ENCODE measurements around the gene DUS1L. TPM values are rescaled to one million over a fixed set of nuclear protein-coding genes. Genes with fewer than 3 reads are reported as not detected.

DUS1L gene
- total and polyA plus RNA-seq, 2 experiments from 2014 or later, result 71.9 to 160 TPM

DNA sequence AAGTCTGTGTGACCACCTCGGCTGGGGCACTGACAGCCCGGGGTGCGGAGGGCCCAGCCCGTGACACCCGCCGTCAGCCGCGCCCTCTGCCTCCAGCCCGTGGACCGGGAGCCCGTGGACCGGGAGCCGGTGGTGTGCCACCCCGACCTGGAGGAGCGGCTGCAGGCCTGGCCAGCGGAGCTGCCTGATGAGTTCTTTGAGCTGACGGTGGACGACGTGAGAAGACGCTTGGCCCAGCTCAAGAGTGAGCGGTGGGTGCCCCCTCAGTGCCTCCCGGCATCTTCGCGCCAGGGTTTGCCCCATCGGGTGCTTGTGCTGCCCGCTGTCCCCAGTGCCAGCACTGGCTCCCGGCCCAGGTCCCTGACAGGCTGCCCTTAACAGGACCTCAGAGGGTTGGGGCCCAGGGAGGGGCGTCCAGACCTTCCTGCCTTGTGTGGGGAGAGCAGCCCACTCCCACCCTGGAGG is 56.6 kb downstream of the DUS1L start:
- Histone ChIP-seq H2AFZ (no peak overlapping the region), H3K4me2 (no peak overlapping the region), H3K27ac (no peak overlapping the region), H3K4me3 (no peak overlapping the region), H3K36me3 (replicated peaks; ENCODE audit: insufficient read depth, low read depth) (no peaks in the 10 kb centered on the region), H3K9me2 (replicated peaks; ENCODE audit: insufficient read depth) (no peaks in the 10 kb centered on the region), H4K20me1 (ENCODE audit: insufficient read depth, poor library complexity, severe bottlenecking) (no peaks in the 10 kb centered on the region), H3K27me3 (no peaks in the 10 kb centered on the region), H3K79me2 (no peaks in the 10 kb centered on the region), H3K4me1 (ENCODE audit: insufficient read depth) (peaks cover 16% of the 10 kb centered on the region), H3K9me3 (ENCODE audit: low read depth) (no peaks in the 10 kb centered on the region)
- TF ChIP-seq EZH2phosphoT487 (IDR thresholded peaks at IDR 0.05; ENCODE audit: low read depth, severe bottlenecking, unreplicated experiment) (no peak), EZH2 (IDR thresholded peaks at IDR 0.05; ENCODE audit: borderline replicate concordance) (no peak)
- TF ChIP-seq, protein P1, sequence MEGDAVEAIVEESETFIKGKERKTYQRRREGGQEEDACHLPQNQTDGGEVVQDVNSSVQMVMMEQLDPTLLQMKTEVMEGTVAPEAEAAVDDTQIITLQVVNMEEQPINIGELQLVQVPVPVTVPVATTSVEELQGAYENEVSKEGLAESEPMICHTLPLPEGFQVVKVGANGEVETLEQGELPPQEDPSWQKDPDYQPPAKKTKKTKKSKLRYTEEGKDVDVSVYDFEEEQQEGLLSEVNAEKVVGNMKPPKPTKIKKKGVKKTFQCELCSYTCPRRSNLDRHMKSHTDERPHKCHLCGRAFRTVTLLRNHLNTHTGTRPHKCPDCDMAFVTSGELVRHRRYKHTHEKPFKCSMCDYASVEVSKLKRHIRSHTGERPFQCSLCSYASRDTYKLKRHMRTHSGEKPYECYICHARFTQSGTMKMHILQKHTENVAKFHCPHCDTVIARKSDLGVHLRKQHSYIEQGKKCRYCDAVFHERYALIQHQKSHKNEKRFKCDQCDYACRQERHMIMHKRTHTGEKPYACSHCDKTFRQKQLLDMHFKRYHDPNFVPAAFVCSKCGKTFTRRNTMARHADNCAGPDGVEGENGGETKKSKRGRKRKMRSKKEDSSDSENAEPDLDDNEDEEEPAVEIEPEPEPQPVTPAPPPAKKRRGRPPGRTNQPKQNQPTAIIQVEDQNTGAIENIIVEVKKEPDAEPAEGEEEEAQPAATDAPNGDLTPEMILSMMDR (IDR thresholded peaks at IDR 0.05; ENCODE audit: poor library complexity), result no peak
- DNase-seq (ENCODE audit: low spot score), result no peak
- 98% methylated on average over 18 of the region's 28 CpGs for WGBS (ENCODE audit: low lambda C conversion rate, missing lambda C conversion rate)

- no peaks in the 10 kb centered on the region for H3K79me2 ChIP-seq
- no peaks in the 10 kb centered on the region for H3K36me3 ChIP-seq (replicated peaks; ENCODE audit: insufficient read depth, low read depth)
- no peak overlapping the region for H3K4me2 ChIP-seq
- 92% methylated on average over 22 of the region's 26 CpGs for WGBS (ENCODE audit: low lambda C conversion rate, missing lambda C conversion rate)
- DNase-seq (ENCODE audit: low spot score), result no peak
- no peaks in the 10 kb centered on the region for H4K20me1 ChIP-seq (ENCODE audit: insufficient read depth, poor library complexity, severe bottlenecking)
- no peak overlapping the region for H3K4me3 ChIP-seq
- no peak for TF ChIP-seq EZH2 (IDR thresholded peaks at IDR 0.05; ENCODE audit: borderline replicate concordance)
- TF ChIP-seq, protein P1 (IDR thresholded peaks at IDR 0.05; ENCODE audit: poor library complexity), result no peak
- TF ChIP-seq EZH2phosphoT487 (IDR thresholded peaks at IDR 0.05; ENCODE audit: low read depth, severe bottlenecking, unreplicated experiment), result no peak
- no peaks in the 10 kb centered on the region for H3K27me3 ChIP-seq
- H3K9me3 ChIP-seq (ENCODE audit: low read depth), result no peaks in the 10 kb centered on the region
- no peaks in the 10 kb centered on the region for H3K9me2 ChIP-seq (replicated peaks; ENCODE audit: insufficient read depth)
- no peak overlapping the region for H3K27ac ChIP-seq
- H2AFZ ChIP-seq, result no peak overlapping the region
- peaks cover 21% of the 10 kb centered on the region for H3K4me1 ChIP-seq (ENCODE audit: insufficient read depth)
Measured at GRCh38 chr17:82008258-82008940, 57.2 kb downstream of the DUS1L start.

Other genes with a start within 250 kb of the DUS1L start
- gene MCRIP1, start 232.5 kb downstream of the DUS1L start, total RNA-seq, result 63.3 and 66.1 TPM in 2 replicates
- 118 and 138 TPM in 2 replicates for gene MCRIP1, start 232.5 kb downstream of the DUS1L start, polyA plus RNA-seq
- not detected in 2 replicates for gene PPP1R27, start 230.8 kb downstream of the DUS1L start, total RNA-seq
- gene PPP1R27, start 230.8 kb downstream of the DUS1L start, polyA plus RNA-seq, result 0.56 and 0.72 TPM in 2 replicates
- gene P4HB, start 205.3 kb downstream of the DUS1L start, total RNA-seq, result 1,163 and 1,316 TPM in 2 replicates
- gene P4HB, start 205.3 kb downstream of the DUS1L start, polyA plus RNA-seq, result 1,233 and 1,240 TPM in 2 replicates
- 57.0 and 80.7 TPM in 2 replicates for gene ARHGDIA, start 194.5 kb downstream of the DUS1L start, total RNA-seq
- gene ARHGDIA, start 194.5 kb downstream of the DUS1L start, polyA plus RNA-seq, result 295 and 311 TPM in 2 replicates
- gene ALYREF, start 174.2 kb downstream of the DUS1L start, total RNA-seq, result 50.9 and 55.3 TPM in 2 replicates
- gene ALYREF, start 174.2 kb downstream of the DUS1L start, polyA plus RNA-seq, result 96.4 and 106 TPM in 2 replicates
- 129 and 155 TPM in 2 replicates for gene ANAPC11, start 174.1 kb downstream of the DUS1L start, total RNA-seq
- gene ANAPC11, start 174.1 kb downstream of the DUS1L start, polyA plus RNA-seq, result 307 and 345 TPM in 2 replicates
- 0.47 and 2.6 TPM in 2 replicates for gene NPB, start 163.6 kb downstream of the DUS1L start, total RNA-seq
- gene NPB, start 163.6 kb downstream of the DUS1L start, polyA plus RNA-seq, result 2.2 and 3.2 TPM in 2 replicates
- 81.1 and 84.7 TPM in 2 replicates for gene PCYT2, start 154.4 kb downstream of the DUS1L start, total RNA-seq
- gene PCYT2, start 154.4 kb downstream of the DUS1L start, polyA plus RNA-seq, result 124 and 126 TPM in 2 replicates
- 16.5 and 18.6 TPM in 2 replicates for gene SIRT7, start 147.6 kb downstream of the DUS1L start, total RNA-seq
- gene SIRT7, start 147.6 kb downstream of the DUS1L start, polyA plus RNA-seq, result 35.2 and 36.0 TPM in 2 replicates
- gene MAFG, start 138.1 kb downstream of the DUS1L start, total RNA-seq, result 18.1 and 21.3 TPM in 2 replicates
- 28.5 and 37.4 TPM in 2 replicates for gene MAFG, start 138.1 kb downstream of the DUS1L start, polyA plus RNA-seq
- 109 and 113 TPM in 2 replicates for gene PYCR1, start 128.5 kb downstream of the DUS1L start, total RNA-seq
- 149 and 162 TPM in 2 replicates for gene PYCR1, start 128.5 kb downstream of the DUS1L start, polyA plus RNA-seq
- not detected in 2 replicates for gene MYADML2, start 118.6 kb downstream of the DUS1L start, total RNA-seq
- gene MYADML2, start 118.6 kb downstream of the DUS1L start, polyA plus RNA-seq, result 0.06 TPM in 2 replicates
- gene NOTUM, start 104.6 kb downstream of the DUS1L start, total RNA-seq, result 1.0 and 1.8 TPM in 2 replicates
- 1.2 and 4.7 TPM in 2 replicates for gene NOTUM, start 104.6 kb downstream of the DUS1L start, polyA plus RNA-seq
- 27.5 and 28.4 TPM in 2 replicates for gene ASPSCR1, start 88.2 kb downstream of the DUS1L start, total RNA-seq
- gene ASPSCR1, start 88.2 kb downstream of the DUS1L start, polyA plus RNA-seq, result 45.9 and 56.8 TPM in 2 replicates
- 58.2 and 64.5 TPM in 2 replicates for gene CENPX, start 42.9 kb downstream of the DUS1L start, total RNA-seq
- gene CENPX, start 42.9 kb downstream of the DUS1L start, polyA plus RNA-seq, result 83.2 and 84.3 TPM in 2 replicates
- 12.8 and 15.5 TPM in 2 replicates for gene LRRC45, start 42.5 kb downstream of the DUS1L start, total RNA-seq
- gene LRRC45, start 42.5 kb downstream of the DUS1L start, polyA plus RNA-seq, result 14.7 and 17.2 TPM in 2 replicates
- gene RAC3, start 34.1 kb downstream of the DUS1L start, total RNA-seq, result 11.8 and 13.7 TPM in 2 replicates
- 5.2 and 5.5 TPM in 2 replicates for gene RAC3, start 34.1 kb downstream of the DUS1L start, polyA plus RNA-seq
- 118 and 125 TPM in 2 replicates for gene DCXR, start 28.1 kb downstream of the DUS1L start, total RNA-seq
- 185 and 207 TPM in 2 replicates for gene DCXR, start 28.1 kb downstream of the DUS1L start, polyA plus RNA-seq
- gene RFNG, start 14.0 kb downstream of the DUS1L start, total RNA-seq, result 39.6 and 43.2 TPM in 2 replicates
- 109 and 118 TPM in 2 replicates for gene RFNG, start 14.0 kb downstream of the DUS1L start, polyA plus RNA-seq
- gene GPS1, start 13.9 kb downstream of the DUS1L start, total RNA-seq, result 101 and 124 TPM in 2 replicates
- 160 and 167 TPM in 2 replicates for gene GPS1, start 13.9 kb downstream of the DUS1L start, polyA plus RNA-seq
- gene FASN, start 32.4 kb upstream of the DUS1L start, total RNA-seq, result 67.2 and 118 TPM in 2 replicates
- gene FASN, start 32.4 kb upstream of the DUS1L start, polyA plus RNA-seq, result 71.5 and 77.6 TPM in 2 replicates
- gene CCDC57, start 147.0 kb upstream of the DUS1L start, total RNA-seq, result 10.0 and 15.7 TPM in 2 replicates
- 29.8 and 49.5 TPM in 2 replicates for gene CCDC57, start 147.0 kb upstream of the DUS1L start, polyA plus RNA-seq
- 240 and 290 TPM in 2 replicates for gene SLC16A3, start 163.2 kb upstream of the DUS1L start, total RNA-seq
- 114 and 125 TPM in 2 replicates for gene SLC16A3, start 163.2 kb upstream of the DUS1L start, polyA plus RNA-seq
- gene CSNK1D, start 207.9 kb upstream of the DUS1L start, total RNA-seq, result 55.7 and 72.5 TPM in 2 replicates
- 152 and 193 TPM in 2 replicates for gene CSNK1D, start 207.9 kb upstream of the DUS1L start, polyA plus RNA-seq